T1000 (cell line): ENCODE data around the gene PAX7.

ENCODE experiments used
- DNase-seq: peaks from one replicate; lab custom pipeline; 2025; ENCODE audit warnings: mixed read lengths; lab: John Stamatoyannopoulos, UW

PAX7 gene

GRCh38 chr1:18703041-18703621, 72.5 kb downstream of the PAX7 start:
- no peak for DNase-seq

DNA sequence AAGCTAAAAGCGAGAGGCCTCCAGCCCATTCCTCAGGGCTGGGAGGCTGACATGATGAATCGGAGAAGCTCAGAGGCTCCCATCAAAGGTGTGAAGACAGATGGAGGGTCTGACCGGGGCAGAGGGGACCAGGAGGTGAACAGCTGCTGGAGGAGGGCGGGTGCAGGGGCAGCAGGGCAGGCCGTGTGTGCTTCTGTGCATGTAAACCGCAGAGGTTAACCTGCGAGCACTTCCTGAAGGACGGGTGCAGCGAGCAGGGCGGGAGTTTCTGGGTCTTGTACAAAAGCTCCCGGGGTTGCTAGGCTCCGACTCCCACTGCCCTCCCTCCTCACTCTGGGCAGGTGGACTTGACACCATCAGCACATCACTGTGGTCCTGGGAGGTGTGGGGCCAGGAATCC, 75.2 kb downstream of the PAX7 start:
- DNase-seq, result no peak

DNA sequence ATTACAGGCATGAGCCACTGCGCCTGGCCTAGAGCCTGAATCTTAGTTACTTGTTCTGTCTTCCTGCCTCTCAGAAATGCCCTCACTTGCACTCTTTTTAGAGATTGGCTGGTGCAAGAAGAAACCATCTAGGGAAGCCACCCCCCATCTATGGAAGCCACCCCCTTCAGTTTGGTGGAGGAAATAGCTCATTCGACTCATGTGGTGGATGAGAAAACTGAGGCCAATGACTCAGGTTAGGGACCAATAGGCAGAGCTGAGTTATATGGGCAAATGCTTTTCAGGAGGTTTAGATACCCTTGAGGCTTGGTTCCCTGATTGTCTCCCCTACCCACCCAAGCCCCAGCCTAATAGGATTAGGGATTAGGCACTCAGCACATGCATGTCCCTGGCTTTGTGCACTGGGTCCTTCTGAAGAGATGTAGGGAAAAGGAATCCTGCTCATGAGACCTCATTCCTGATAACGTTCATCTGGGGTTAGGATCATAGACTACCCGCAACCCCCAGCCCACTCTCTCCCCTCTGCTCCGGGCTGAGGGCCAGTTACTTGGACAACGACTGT, 77.1 kb downstream of the PAX7 start:
- DNase-seq, result no peak

DNA sequence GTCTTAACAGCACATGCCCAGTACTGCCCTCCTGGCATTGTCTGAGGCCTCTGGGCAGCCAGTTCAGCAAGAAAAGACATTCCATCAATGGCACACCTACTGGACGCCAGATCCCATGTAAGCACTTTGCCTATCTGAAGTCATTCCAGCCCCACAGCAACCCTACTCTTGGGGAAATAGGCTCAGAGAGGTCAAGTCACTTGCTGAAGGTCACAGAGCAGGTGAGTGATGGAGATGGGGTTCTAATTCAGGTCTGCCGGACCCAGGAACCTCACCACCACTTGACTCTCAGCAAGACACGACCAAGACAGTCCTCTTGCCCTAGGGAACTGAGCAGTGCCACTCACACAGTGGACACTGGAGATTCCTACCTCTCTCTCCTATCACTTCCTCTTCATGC, 79.4 kb downstream of the PAX7 start:
- DNase-seq, result no peak

- no peak for DNase-seq
These were observed 80.4 kb downstream of the PAX7 start for GRCh38 chr1:18711003-18711402.

DNA sequence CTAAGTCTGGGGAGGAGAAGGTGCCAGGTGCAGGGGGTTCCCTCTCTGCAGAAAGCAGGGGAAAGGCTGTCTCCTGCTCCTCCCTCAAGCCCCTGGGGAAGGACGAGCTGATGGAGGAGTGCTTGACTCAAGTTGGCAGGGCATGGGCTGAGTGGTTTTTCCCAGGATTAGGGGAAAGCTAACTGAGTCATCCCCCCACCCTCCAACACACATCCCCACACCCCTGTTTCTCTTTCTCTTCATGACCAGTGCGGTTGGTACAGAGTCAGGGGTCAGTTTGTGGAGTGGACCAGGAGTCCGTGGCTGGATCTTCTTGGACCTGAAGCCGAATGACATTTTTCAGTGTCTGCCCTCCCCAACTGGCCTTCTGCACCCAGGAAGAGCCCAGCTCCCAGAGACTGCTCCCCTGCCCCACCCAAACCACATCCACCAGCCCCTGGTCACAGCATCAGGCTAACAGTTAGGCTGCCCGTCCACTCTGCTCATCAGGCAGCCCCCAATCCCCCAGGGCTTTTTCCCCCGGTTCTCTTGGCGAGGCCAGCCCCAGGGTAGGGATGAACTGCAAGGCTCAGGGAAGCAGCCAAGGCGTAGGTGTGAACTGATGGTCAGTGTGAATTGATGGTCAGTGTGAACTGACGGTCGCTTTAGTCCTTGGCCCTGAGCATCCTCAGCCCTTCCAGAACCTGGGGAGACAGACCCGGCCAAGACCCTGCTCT, 81.0 kb downstream of the PAX7 start:
- no peak for DNase-seq

- no peak for DNase-seq
These were observed 81.6 kb downstream of the PAX7 start for GRCh38 chr1:18712252-18712600.

- no peak for DNase-seq
These were observed 83.9 kb downstream of the PAX7 start for GRCh38 chr1:18714404-18715175.

GRCh38 chr1:18716112-18716784, 85.6 kb downstream of the PAX7 start:
- no peak for DNase-seq

DNA sequence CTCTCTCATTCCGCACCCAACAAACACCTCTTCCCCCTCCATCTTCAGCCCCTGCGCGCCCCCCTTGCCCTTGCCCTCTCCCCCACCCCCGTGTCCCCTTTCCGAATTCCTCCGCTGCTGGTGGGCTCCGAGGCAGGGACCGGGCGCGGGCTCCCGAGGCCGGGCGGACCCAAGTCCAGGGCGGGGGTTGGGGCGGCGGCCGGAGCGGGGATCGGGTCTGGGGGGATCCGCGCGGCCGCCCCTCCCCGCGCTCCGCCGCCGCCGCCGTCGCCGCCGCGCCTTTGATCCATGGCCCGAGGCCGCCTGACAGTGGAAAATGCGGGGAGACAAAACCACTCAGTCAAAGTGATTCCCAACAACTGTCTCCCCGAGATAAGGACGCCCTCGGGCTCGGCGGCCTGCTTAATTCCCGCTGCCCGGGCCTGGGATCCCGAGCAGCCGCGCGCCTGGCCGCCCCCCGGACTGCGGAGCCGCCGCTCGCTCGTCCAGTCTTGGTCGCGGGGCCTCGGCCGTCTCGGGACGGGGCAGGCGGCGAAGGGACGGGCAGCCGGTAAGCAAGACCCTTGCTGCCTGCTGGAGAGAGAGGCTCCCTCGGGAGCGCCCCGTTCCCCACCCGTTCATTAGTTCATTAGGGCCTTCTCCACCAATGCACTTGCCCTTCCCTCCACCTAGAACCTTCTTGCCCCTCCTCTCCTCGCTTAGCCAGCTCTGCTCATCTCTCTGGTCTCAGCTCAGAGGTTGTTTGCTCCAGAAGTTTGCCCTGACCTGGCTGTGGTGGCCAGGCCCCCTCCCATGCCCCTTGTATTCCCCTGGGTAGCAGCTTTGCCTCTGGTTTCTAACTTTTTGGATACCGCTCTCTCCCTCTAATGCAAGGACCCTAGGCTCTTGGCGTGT, 86.4 kb downstream of the PAX7 start:
- DNase-seq, result no peak

DNA sequence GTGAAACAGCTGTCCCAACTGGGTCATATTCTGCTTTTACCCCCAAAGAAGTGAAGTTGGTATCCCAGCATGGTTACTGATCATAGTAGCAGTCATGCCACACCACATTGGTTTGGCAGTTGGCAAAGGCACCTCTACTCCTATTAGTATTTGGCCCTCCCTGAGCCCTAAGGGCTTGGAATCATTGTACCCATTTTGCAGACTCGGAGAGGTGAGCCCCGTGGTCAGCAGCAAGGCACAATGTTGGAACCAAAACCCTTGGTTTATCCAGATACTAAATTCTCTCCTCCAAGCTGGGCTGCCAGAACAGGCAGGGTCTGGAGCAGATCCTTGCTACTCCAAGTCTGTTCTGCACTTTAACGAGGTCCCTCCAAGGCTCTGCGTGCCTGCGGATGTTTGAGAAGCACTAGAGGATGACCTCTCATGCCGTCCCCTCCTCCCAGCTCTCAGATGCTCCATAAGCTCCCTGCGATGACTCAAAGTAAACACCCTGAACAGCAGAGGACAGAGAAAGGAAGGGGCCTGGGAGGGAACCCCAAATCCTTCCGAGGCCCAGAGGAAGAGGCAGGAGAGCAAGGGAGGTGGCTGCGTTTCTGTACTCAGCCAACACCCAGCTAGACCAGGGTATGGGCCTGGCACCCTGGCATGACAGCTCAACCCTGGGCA, 89.3 kb downstream of the PAX7 start:
- no peak for DNase-seq

DNA sequence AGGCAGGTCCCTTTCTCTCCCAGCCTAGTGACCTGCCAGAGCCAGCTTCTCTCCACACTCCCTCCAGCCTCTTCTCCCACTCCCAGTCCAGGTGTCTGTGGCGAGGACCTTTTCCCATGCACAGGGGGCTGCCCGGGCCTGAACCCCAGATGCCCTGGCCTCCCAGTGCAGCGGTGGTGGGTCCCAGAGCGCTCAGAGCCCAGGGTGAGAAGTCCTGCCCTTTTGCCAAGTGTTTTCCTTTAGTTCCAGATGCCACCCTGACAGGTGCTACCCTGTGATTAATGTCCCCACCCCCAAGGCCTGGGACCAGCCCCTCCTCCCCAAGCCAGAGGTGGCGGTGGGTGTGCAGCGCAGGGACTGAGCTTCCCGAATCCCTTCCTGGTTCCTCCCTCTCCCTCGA, 90.4 kb downstream of the PAX7 start:
- DNase-seq, result no peak

DNA sequence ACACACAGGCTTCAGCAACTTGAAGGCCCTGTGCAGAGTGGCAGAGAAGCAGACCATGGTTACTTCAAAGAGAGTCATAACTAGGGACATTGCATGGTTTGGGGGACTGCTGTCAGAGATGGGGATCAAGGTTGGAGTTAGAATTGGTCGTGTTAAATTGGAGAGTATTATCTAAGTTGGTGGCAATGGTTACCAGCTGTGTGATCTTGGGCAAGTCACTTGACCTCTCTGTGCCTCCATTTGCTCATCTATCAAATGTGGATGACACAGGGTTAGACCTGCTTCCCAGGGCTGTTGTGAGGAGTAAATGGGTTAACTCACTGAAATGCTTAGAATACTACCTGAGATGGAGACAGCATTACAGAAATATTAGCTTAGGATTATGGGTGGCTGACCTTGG, 91.1 kb downstream of the PAX7 start:
- no peak for DNase-seq

DNA sequence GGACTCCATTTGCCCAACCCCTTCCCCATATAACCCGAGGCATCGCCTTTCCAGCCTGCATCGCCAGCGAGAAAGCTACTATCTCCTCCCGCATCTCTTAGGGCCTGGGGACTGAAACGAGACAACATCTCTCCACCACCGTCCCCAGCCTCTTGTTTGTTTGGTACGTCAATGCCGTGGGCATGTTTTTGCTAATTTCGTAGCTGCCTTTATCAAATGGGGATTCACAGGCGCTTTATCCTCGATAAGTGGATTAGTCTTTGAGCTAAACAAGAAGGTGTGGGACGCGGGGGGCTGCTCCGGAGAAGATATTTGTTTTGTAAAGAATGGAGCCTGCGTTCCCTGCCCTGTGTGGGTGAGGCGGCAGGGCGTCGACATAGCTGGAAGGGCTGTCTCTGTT, 91.6 kb downstream of the PAX7 start:
- no peak for DNase-seq

DNA sequence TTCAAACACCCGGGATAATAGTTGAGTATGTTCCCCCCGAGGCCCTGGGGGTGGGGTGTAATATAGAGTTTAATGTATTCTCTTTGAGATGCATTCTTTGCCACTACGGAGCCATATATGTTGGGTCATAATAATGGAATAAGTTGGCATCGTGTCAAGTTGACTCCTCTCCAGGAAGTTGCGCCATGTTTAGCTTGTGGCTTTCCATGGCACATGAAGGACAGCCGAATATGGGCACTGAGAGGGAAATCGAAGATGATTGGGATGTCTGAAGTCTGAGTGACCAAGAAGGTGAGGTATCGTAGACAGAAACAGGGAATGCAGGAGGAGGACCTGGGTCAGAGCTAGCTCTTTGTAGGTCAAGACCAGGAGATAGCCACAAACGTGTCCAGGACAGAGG, 92.6 kb downstream of the PAX7 start:
- DNase-seq, result no peak

DNA sequence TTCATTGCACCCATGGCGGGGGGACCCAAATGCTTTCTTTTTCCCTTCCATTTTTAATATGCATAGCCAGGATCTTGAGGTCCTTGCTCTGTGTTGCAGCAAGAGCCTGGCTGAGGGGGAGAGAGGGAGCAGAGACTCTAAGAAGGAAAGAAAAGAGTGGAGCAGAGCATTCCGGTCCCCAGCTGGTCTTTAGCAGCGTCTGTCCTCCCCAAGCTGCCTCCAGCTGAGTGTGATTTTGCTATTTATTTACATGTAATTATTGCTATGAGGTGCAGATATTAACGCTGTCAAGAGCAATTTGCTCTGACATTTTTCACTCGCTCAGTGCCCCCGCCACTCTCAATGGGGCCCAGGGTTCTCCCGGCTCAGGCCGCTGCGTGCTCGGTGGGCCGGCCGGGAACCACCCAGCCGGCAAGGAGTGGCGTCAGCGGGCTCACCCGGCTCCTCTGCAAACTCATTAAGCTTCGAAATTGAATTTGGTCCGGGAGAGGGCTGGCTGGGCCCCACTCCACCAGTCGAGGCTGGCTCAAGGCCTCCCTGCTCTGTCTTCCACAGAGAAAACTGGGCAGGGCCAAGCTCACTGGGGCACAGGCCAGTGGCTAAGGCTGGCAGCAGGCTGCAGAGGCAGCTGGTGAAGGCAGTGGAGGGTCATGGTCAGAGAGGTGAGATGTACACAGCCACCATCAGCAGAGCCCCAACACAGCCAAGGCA, 93.2 kb downstream of the PAX7 start:
- DNase-seq, result no peak

- no peak for DNase-seq
These were observed 94.2 kb downstream of the PAX7 start for GRCh38 chr1:18724801-18725200.

GRCh38 chr1:18725231-18725895, 94.7 kb downstream of the PAX7 start:
- no peak for DNase-seq

DNA sequence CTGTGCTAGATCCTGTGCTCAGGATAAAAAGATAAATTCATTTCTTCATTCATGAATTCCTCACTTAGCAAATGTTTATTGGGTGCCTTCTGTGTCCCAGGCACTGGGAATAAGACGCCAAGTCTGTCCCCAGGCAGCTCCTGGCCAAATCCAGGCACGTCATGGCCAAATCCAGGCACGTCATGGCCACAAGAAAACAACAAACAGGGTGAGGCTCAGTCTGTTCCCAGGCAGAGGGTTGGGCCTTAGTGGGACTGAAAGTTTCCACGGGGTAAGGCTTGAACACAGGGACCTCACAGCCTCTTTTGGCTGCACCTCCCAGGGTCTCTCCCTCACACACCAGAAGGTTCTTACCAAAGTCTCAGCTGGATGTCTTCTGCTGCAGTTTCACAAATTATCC, 95.7 kb downstream of the PAX7 start:
- DNase-seq, result no peak

- no peak for DNase-seq
These were observed 97.3 kb downstream of the PAX7 start for GRCh38 chr1:18727956-18728355.
